Measurements from ENCODE around the gene SPAG6. TPM values are rescaled to one million over a fixed set of nuclear protein-coding genes. Genes with fewer than 3 reads are reported as not detected.
A peak's percentile ranks its signal among the peaks of the same experiment; 100 is the strongest.

SPAG6 gene
- total RNA-seq, 2 donors from 2014 or later = not detected

DNA sequence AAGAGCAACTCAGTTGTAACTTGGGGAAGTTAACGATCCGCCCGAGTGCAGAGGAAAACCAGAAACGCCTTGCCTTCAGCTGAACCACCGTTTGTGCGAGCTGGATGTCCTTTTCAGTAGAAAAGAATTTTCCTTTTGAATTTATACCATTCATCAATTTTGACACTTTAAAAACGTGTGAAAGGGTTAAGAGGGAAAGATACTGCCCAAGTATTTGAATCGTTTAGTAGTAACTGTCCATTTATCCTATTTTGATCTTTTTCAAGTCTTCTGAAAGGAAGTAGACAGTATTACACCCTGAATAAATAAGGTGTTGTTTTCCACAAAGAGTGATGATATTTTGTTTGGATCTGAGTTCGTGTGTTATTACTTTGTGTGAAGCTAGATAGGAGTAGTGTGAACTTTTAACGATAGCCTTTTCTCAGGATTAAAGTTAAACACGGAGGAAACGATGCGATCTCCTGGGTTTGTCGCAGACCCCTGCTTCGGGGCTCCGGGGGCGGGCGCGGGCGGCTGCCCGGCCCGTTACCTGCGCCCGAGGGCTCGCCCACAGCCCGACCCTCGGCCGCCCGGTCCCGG lies 25.2 kb upstream of the SPAG6 start:
- ATAC-seq (ENCODE audit: insufficient number of reproducible peaks, low FRiP score, low read depth) (no peak), DNase-seq (ENCODE audit: low spot score) (no peak)
- H3K27ac ChIP-seq = peak overlapping the region; percentile 60 to 78
- H3K4me1 ChIP-seq (ENCODE audit: control insufficient read depth in 1 of 2, low read depth in 2 of 2) = peaks cover 27 to 58% of the 10 kb centered on the region in 2 donors
- TF ChIP-seq, protein P1, sequence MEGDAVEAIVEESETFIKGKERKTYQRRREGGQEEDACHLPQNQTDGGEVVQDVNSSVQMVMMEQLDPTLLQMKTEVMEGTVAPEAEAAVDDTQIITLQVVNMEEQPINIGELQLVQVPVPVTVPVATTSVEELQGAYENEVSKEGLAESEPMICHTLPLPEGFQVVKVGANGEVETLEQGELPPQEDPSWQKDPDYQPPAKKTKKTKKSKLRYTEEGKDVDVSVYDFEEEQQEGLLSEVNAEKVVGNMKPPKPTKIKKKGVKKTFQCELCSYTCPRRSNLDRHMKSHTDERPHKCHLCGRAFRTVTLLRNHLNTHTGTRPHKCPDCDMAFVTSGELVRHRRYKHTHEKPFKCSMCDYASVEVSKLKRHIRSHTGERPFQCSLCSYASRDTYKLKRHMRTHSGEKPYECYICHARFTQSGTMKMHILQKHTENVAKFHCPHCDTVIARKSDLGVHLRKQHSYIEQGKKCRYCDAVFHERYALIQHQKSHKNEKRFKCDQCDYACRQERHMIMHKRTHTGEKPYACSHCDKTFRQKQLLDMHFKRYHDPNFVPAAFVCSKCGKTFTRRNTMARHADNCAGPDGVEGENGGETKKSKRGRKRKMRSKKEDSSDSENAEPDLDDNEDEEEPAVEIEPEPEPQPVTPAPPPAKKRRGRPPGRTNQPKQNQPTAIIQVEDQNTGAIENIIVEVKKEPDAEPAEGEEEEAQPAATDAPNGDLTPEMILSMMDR (IDR thresholded peaks at IDR 0.05) = no peak
- no peaks in the 10 kb centered on the region for H3K27me3 ChIP-seq (replicated peaks; ENCODE audit: insufficient read depth)
- peak overlapping the region; percentile 65 for H3K4me3 ChIP-seq
- H3K36me3 ChIP-seq = no peaks in the 10 kb centered on the region
- H3K9me3 ChIP-seq = no peaks in the 10 kb centered on the region

DNA sequence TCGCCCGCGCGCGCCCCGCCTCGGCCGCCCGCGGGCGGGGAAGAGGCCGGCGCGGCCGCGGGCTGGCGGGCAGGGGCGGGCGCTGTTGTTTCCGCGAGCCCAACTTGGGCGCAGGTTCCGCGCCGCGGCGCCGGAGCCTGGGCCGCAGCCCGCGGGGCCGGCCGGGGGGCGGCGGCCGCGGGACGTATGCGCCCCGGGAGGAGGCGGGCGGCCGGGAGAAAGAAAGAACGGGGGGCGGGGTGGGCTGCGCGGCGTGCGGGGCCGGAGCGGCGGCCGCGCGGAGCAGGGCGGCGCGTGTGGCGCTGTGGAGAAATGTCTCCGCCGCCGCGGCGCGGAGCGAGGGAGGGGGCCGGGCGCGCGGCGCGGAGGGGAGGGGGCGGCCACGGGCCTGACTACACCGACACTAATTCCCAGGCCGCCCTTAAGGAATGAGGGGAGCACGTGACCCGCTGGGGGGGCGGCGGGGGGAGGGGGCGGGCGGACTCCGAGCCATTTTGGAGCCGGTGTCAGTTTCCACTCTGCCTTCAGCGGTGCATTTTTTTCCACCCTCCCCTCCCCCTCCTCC lies 24.6 kb upstream of the SPAG6 start, which contains the start of gene BMI1:
TSS of gene BMI1 (plus strand) at position 509 of the 565 bp plus-strand sequence. CDS start 5,351 bp downstream, outside the sequence.
- DNase-seq (ENCODE audit: low spot score) (no peak), ATAC-seq (ENCODE audit: insufficient number of reproducible peaks, low FRiP score, low read depth) (peak; percentile 75)
- peaks cover 27 to 52% of the 10 kb centered on the region in 2 donors for H3K4me1 ChIP-seq (ENCODE audit: control insufficient read depth in 1 of 2, low read depth in 2 of 2)
- H3K9me3 ChIP-seq = no peaks in the 10 kb centered on the region
- TF ChIP-seq, protein P1 (IDR thresholded peaks at IDR 0.05) = no peak
- peak within 1 kb of the TSS; percentile 90 to 92 for H3K27ac ChIP-seq
- no peaks in the 10 kb centered on the region for H3K36me3 ChIP-seq
- H3K27me3 ChIP-seq (replicated peaks; ENCODE audit: insufficient read depth) = no peaks in the 10 kb centered on the region
- H3K4me3 ChIP-seq = peak within 1 kb of the TSS; percentile 98

DNA sequence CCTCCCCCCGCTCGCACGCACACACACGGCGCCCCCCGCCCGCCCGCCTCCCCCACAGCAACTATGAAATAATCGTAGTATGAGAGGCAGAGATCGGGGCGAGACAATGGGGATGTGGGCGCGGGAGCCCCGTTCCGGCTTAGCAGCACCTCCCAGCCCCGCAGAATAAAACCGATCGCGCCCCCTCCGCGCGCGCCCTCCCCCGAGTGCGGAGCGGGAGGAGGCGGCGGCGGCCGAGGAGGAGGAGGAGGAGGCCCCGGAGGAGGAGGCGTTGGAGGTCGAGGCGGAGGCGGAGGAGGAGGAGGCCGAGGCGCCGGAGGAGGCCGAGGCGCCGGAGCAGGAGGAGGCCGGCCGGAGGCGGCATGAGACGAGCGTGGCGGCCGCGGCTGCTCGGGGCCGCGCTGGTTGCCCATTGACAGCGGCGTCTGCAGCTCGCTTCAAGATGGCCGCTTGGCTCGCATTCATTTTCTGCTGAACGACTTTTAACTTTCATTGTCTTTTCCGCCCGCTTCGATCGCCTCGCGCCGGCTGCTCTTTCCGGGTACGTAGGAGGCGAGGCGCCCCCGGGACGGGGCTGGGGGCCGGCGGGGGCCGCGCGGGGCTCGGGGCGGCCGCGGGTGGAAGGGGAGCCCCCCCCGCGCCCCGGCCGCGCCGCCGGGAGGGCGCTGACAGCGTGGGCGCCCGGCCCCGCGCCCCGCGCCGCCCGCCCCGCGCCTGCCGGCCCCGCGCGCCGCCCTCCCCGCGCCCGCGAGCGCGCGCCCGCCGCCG lies 24.0 kb upstream of the SPAG6 start:
- Histone ChIP-seq H3K4me3 (peak overlapping the region; percentile 98), H3K27ac (peak overlapping the region; percentile 90 to 92), H3K27me3 (replicated peaks; ENCODE audit: insufficient read depth) (no peaks in the 10 kb centered on the region), H3K9me3 (no peaks in the 10 kb centered on the region), H3K4me1 (ENCODE audit: control insufficient read depth in 1 of 2, low read depth in 2 of 2) (peaks cover 27 to 56% of the 10 kb centered on the region in 2 donors), H3K36me3 (no peaks in the 10 kb centered on the region)
- TF ChIP-seq, protein P1 (IDR thresholded peaks at IDR 0.05) = no peak
- ATAC-seq (ENCODE audit: insufficient number of reproducible peaks, low FRiP score, low read depth) = no peak
- no peak for DNase-seq (ENCODE audit: low spot score)

DNA sequence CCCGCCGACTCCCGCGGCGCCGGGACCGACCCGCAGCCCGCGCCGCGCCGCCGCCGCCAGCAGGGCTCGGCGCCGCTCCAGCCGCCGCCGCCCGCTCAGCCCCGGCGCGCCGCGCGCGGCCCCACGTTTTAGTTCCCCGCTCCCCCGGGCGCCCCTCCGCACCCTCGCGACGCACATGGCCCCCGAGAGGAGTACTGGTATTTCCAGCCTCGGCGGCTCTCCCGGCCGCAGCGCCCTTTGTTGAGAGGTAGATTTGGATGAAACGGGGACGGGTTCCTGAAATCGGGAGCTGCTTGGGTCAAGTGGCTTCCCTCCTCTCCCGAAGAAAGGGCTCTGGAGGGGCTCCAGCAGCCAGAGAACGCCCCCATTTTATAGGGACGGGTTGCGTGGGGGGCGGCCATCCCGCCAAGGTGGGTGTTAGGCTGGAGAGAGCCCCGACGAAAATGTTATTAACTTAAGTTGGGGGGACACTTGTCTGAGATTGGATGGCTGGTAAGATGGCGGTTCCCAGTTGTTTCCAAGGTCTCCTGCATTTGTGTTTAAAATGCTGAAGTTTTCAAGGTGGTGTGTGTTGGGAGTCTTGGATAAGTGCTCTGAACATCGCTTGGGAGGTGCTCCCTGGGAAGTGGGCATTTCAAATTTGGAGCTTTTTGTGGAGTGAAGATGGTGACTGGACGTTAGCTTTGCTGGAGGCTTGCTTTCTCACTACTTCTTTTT lies 23.2 kb upstream of the SPAG6 start:
- Histone ChIP-seq H3K4me3 (peak overlapping the region; percentile 88), H3K27ac (no peak overlapping the region), H3K36me3 (no peaks in the 10 kb centered on the region), H3K9me3 (no peaks in the 10 kb centered on the region), H3K27me3 (replicated peaks; ENCODE audit: insufficient read depth) (no peaks in the 10 kb centered on the region), H3K4me1 (ENCODE audit: control insufficient read depth in 1 of 2, low read depth in 2 of 2) (peaks cover 25 to 56% of the 10 kb centered on the region in 2 donors)
- DNase-seq (ENCODE audit: low spot score) (no peak), ATAC-seq (ENCODE audit: insufficient number of reproducible peaks, low FRiP score, low read depth) (no peak)
- TF ChIP-seq, protein P1 (IDR thresholded peaks at IDR 0.05) = no peak
